Keratinocyte (primary cell): Measurements from ENCODE around the gene SH2D4B. TPM values are rescaled to one million over a fixed set of nuclear protein-coding genes. Genes with fewer than 3 reads are reported as not detected.

Experiments used
- DNase-seq: peaks from one replicate; pipeline ENCODE4 v3.0.0-alpha.2; 2011; ENCODE audit warnings: low read depth, missing footprints, low spot score
- FAIRE-seq: peaks from 2 replicates; lab custom pipeline; 2011; peaks lifted over from hg19 to GRCh38; lab: Jason Lieb, UNC
- H2AFZ ChIP-seq: 2 replicates; pipeline ENCODE4 v1.6.0; 2012; ENCODE audit warnings: low read length, control low read depth, inconsistent platforms; ENCODE audit not compliant: control insufficient read depth
- H3K27ac ChIP-seq: 2 replicates; pipeline ENCODE4 v1.5.1; 2011; ENCODE audit warnings: low read length; ENCODE audit not compliant: control insufficient read depth, insufficient read depth
- H3K27me3 ChIP-seq: 3 replicates; pipeline ENCODE4 v1.6.0; 2011; ENCODE audit warnings: low read length; ENCODE audit not compliant: control insufficient read depth, insufficient read depth; ENCODE audit errors: extremely low read depth
- H3K36me3 ChIP-seq, 2 experiments: 2 replicates in 1 of 2; 3 replicates in 1 of 2; pipeline ENCODE4 v1.5.1; 2011; ENCODE audit warnings: low read length in 2 of 2, mild to moderate bottlenecking in 1 of 2; ENCODE audit not compliant: control insufficient read depth in 2 of 2, insufficient read depth in 2 of 2; ENCODE audit errors: extremely low read depth in 1 of 2
- H3K4me1 ChIP-seq: 3 replicates; pipeline ENCODE4 v1.5.1; 2011; ENCODE audit warnings: low read length; ENCODE audit not compliant: control insufficient read depth, insufficient read depth; ENCODE audit errors: extremely low read depth
- H3K4me2 ChIP-seq: 3 replicates; pipeline ENCODE4 v1.6.0; 2011; ENCODE audit warnings: low read depth, low read length; ENCODE audit not compliant: control insufficient read depth, insufficient read depth; ENCODE audit errors: extremely low read depth
- H3K4me3 ChIP-seq, 3 experiments: fragments of 200-600 bp in 1 of 3; sonication (generic) in 1 of 3; 2 replicates in 2 of 3; 3 replicates in 1 of 3; pipeline ENCODE4 v1.5.1; 2011 to 2016; ENCODE audit warnings: low read length in 3 of 3, mild to moderate bottlenecking in 3 of 3, control low read depth in 2 of 3, inconsistent platforms in 1 of 3, low read depth in 1 of 3, mixed read lengths in 1 of 3, mixed run types in 1 of 3, moderate library complexity in 1 of 3; ENCODE audit not compliant: control insufficient read depth in 2 of 3, insufficient read depth in 2 of 3; ENCODE audit errors: extremely low read depth in 1 of 3
- H3K79me2 ChIP-seq: 2 replicates; pipeline ENCODE4 v1.6.0; 2012; ENCODE audit warnings: low read length; ENCODE audit not compliant: control insufficient read depth, insufficient read depth
- H3K9ac ChIP-seq: 3 replicates; pipeline ENCODE4 v1.6.0; 2011; ENCODE audit warnings: low read length; ENCODE audit not compliant: control insufficient read depth, insufficient read depth; ENCODE audit errors: extremely low read depth
- H3K9me1 ChIP-seq: 3 replicates; pipeline ENCODE4 v1.6.0; 2011; ENCODE audit warnings: low read length; ENCODE audit not compliant: control insufficient read depth, insufficient read depth; ENCODE audit errors: extremely low read depth
- H3K9me3 ChIP-seq: 2 replicates; pipeline ENCODE4 v1.5.1; 2012; ENCODE audit warnings: low read depth, low read length; ENCODE audit not compliant: control insufficient read depth
- H4K20me1 ChIP-seq: 3 replicates; pipeline ENCODE4 v1.6.0; 2011; ENCODE audit warnings: low read length; ENCODE audit not compliant: control insufficient read depth, insufficient read depth; ENCODE audit errors: extremely low read depth
- EZH2 ChIP-seq: IDR thresholded peaks from one replicate; pipeline ENCODE4 v1.6.1; 2012; ENCODE audit warnings: inconsistent platforms, mild to moderate bottlenecking, low read length, moderate library complexity
- dilution Hi-C: fragments of 300-500 bp; cut with MboI; formaldehyde crosslinking; loops from one replicate; pipeline ENCODE4 v1.7.0; 2020; ENCODE audit warnings: low sequenced_read_pairs; ENCODE audit not compliant: extremely low pct_ligation_motif_present
- polyA plus RNA-seq, 5 experiments: library from polyadenylated mRNA; depleted of rRNA in 3 of 5; stranded (reverse) in 3 of 5; stranded (forward) in 1 of 5; unstranded in 1 of 5; fragments of >200 nt; gene quantifications; 1 replicate in 1 of 5; 2 replicates in 3 of 5; 3 replicates in 1 of 5; pipeline versions ENCODE4 v1.2.1 to v1.2.3, GENCODE V29; 2011 to 2012; ENCODE audit warnings: missing spikeins in 2 of 5, low read depth in 1 of 5, low replicate concordance in 1 of 5
- TF ChIP-seq, protein P1 (sequence below), 3 experiments: IDR thresholded peaks in 1 of 3; conservative IDR thresholded peaks in 1 of 3; optimal IDR thresholded peaks in 1 of 3; 2 replicates in 2 of 3; 3 replicates in 1 of 3; pipeline versions ENCODE3 to v1.5.1; 2011; ENCODE audit warnings: low read length in 3 of 3, mild to moderate bottlenecking in 3 of 3, moderate library complexity in 2 of 3, control low read depth in 1 of 3, inconsistent platforms in 1 of 3; ENCODE audit not compliant: insufficient read depth in 2 of 3; ENCODE audit errors: extremely low read depth in 1 of 3

The SH2D4B gene
- polyA plus RNA-seq, 1 donor (not counting 4 experiments of a cell fraction or from before 2014, with no cell fraction given) = 0.22 TPM

DNA sequence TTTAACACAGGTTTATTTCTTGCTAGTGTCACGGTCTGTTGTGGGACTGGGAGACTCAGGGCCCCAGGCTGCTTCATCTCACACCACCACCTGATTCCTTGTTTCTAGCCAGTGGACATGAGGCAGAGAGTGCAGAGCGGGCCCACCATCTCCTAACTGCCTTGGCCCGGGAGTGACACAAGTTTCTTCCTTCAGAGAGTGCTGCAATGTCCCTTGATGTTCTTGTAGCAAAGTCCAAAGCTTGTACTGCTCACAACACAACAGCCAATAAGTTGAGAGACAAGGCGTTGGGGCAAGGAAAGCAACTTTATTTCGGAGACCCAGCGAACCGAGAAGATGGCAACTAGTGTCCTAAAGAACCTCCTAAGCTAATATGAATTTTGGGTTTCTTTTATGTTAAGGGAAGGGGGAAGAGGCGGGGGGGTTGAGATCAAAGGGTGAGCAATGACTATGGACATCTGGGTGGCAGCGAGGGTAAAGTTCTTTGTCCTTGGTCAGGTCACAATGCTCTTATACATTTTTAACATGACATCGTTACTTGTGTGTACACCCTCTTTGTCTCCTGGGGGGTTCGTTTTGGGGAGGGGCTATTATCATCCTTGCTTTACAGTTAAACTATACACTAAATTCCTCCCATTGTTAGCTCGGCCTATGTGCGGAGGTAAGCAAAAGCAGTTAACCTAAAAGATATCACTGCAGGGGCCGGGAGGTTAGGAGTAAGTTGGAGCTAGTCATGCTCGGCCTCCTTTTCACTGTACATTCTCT lies 31.6 kb downstream of the SH2D4B start:
- no peaks in the 10 kb centered on the region for H3K9me3 ChIP-seq
- H3K4me1 ChIP-seq = no peaks in the 10 kb centered on the region
- H4K20me1 ChIP-seq = no peaks in the 10 kb centered on the region
- no peak for DNase-seq
- H2AFZ ChIP-seq = no peak overlapping the region
- H3K27me3 ChIP-seq = no peaks in the 10 kb centered on the region
- no peaks in the 10 kb centered on the region for H3K36me3 ChIP-seq
- no peak for FAIRE-seq
- dilution Hi-C loops = no loop called here
- H3K4me3 ChIP-seq = no peak overlapping the region
- no peaks in the 10 kb centered on the region for H3K79me2 ChIP-seq
- H3K9ac ChIP-seq = no peak overlapping the region
- H3K9me1 ChIP-seq = no peaks in the 10 kb centered on the region
- H3K4me2 ChIP-seq = no peak overlapping the region
- no peak for TF ChIP-seq EZH2
- TF ChIP-seq, protein P1, sequence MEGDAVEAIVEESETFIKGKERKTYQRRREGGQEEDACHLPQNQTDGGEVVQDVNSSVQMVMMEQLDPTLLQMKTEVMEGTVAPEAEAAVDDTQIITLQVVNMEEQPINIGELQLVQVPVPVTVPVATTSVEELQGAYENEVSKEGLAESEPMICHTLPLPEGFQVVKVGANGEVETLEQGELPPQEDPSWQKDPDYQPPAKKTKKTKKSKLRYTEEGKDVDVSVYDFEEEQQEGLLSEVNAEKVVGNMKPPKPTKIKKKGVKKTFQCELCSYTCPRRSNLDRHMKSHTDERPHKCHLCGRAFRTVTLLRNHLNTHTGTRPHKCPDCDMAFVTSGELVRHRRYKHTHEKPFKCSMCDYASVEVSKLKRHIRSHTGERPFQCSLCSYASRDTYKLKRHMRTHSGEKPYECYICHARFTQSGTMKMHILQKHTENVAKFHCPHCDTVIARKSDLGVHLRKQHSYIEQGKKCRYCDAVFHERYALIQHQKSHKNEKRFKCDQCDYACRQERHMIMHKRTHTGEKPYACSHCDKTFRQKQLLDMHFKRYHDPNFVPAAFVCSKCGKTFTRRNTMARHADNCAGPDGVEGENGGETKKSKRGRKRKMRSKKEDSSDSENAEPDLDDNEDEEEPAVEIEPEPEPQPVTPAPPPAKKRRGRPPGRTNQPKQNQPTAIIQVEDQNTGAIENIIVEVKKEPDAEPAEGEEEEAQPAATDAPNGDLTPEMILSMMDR (optimal IDR thresholded peaks at IDR 0.05 in 1 of 3, IDR thresholded peaks at IDR 0.05 in 1 of 3, conservative IDR thresholded peaks at IDR 0.05 in 1 of 3; ENCODE audit: extremely low read depth in 1 of 3, insufficient read depth in 2 of 3, low read length in 3 of 3) = no peak
- no peak overlapping the region for H3K27ac ChIP-seq

DNA sequence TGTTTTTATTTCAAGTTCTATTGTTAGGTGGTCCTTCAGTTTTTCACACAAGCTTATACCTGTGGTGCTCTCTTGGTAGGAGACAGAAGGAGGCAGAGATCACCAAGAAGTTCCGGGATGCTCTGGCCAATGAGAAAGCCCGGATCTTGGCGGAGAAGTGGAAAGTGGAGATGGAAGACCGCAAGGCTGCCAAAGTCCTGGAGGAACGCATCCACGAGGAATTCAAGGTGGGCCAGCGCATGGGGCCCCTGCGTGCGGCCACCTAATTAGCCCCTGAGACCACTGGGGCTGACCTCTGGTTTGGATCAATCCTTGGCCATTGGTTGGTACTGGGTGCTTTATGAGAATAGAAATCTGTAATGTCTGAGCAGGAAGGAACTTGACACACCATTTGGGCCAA lies 33.6 kb downstream of the SH2D4B start:
- no peaks in the 10 kb centered on the region for H3K9me1 ChIP-seq
- H3K27ac ChIP-seq = no peak overlapping the region
- no peaks in the 10 kb centered on the region for H3K4me1 ChIP-seq
- H3K27me3 ChIP-seq = no peaks in the 10 kb centered on the region
- DNase-seq (no peak), FAIRE-seq (no peak)
- no peak overlapping the region for H3K9ac ChIP-seq
- H3K9me3 ChIP-seq = no peaks in the 10 kb centered on the region
- no peaks in the 10 kb centered on the region for H3K79me2 ChIP-seq
- dilution Hi-C loops = no loop called here
- H2AFZ ChIP-seq = no peak overlapping the region
- no peak overlapping the region for H3K4me3 ChIP-seq
- H3K36me3 ChIP-seq = no peaks in the 10 kb centered on the region
- TF ChIP-seq, protein P1 (optimal IDR thresholded peaks at IDR 0.05 in 1 of 3, IDR thresholded peaks at IDR 0.05 in 1 of 3, conservative IDR thresholded peaks at IDR 0.05 in 1 of 3; ENCODE audit: extremely low read depth in 1 of 3, insufficient read depth in 2 of 3, low read length in 3 of 3) = no peak
- TF ChIP-seq EZH2 = no peak
- no peaks in the 10 kb centered on the region for H4K20me1 ChIP-seq
- H3K4me2 ChIP-seq = no peak overlapping the region
